ENCODE data around the gene MYH13. TPM values are rescaled to one million over a fixed set of nuclear protein-coding genes. Genes with fewer than 3 reads are reported as not detected.

Gene MYH13
- total RNA-seq, 2 experiments from 2014 or later: not detected

- H3K27me3 Mint-ChIP-seq: peaks cover 49% of the 10 kb centered on the region
- TF ChIP-seq CTCF (IDR thresholded peaks at IDR 0.05): no peak
- H3K4me1 ChIP-seq (ENCODE audit: insufficient read depth, low read length): no peaks in the 10 kb centered on the region
- ChIA-PET POLR2A (no interaction called here), CTCF (no interaction called here)
- H3K27ac ChIP-seq (ENCODE audit: low read depth in 1 of 2, low read length in 2 of 2): no peak overlapping the region
- no peaks in the 10 kb centered on the region for H3K36me3 Mint-ChIP-seq (ENCODE audit: low read depth)
- no peaks in the 10 kb centered on the region for H3K4me1 Mint-ChIP-seq (ENCODE audit: low read depth)
- H3K4me3 ChIP-seq (ENCODE audit: low read length): no peak overlapping the region
- H3K36me3 ChIP-seq (ENCODE audit: insufficient read depth, low read length): no peaks in the 10 kb centered on the region
- intact Hi-C loops (cut with DNase I, micrococcal nuclease): no loop called here
- peaks cover 3% of the 10 kb centered on the region in 2 experiments for H3K27me3 ChIP-seq (ENCODE audit: control insufficient read depth in 1 of 2, insufficient read depth in 2 of 2, low read length in 2 of 2)
- no peaks in the 10 kb centered on the region for H3K9me3 Mint-ChIP-seq
- H3K9me3 ChIP-seq (ENCODE audit: control insufficient read depth in 1 of 2, insufficient read depth in 1 of 2, low read length in 2 of 2): peaks cover 0 to 3% of the 10 kb centered on the region in 2 experiments
- DNase-seq: no peak
- no peak overlapping the region for H3K27ac Mint-ChIP-seq
- no peak for ATAC-seq (ENCODE audit: poor library complexity)
- H3K4me3 Mint-ChIP-seq: no peak overlapping the region
These were observed 82.8 kb downstream of the MYH13 start for GRCh38 chr17:10290041-10290440.

GRCh38 chr17:10286324-10286723 lies 86.5 kb downstream of the MYH13 start:
- intact Hi-C loops (cut with DNase I, micrococcal nuclease): no loop called here
- no peak for TF ChIP-seq CTCF (IDR thresholded peaks at IDR 0.05)

GRCh38 chr17:10285896-10286295 lies 86.9 kb downstream of the MYH13 start:
- Mint-ChIP-seq H3K36me3 (ENCODE audit: low read depth) (no peaks in the 10 kb centered on the region), H3K27me3 (peaks cover 30% of the 10 kb centered on the region), H3K4me1 (ENCODE audit: low read depth) (no peaks in the 10 kb centered on the region), H3K4me3 (no peak overlapping the region), H3K9me3 (no peaks in the 10 kb centered on the region), H3K27ac (no peak overlapping the region)
- Histone ChIP-seq H3K27me3 (ENCODE audit: control insufficient read depth in 1 of 2, insufficient read depth in 2 of 2, low read length in 2 of 2) (peaks cover 0 to 3% of the 10 kb centered on the region in 2 experiments), H3K4me1 (ENCODE audit: insufficient read depth, low read length) (no peaks in the 10 kb centered on the region), H3K27ac (ENCODE audit: low read depth in 1 of 2, low read length in 2 of 2) (no peak overlapping the region), H3K4me3 (ENCODE audit: low read length) (no peak overlapping the region), H3K9me3 (ENCODE audit: control insufficient read depth in 1 of 2, insufficient read depth in 1 of 2, low read length in 2 of 2) (no peaks in the 10 kb centered on the region), H3K36me3 (ENCODE audit: insufficient read depth, low read length) (no peaks in the 10 kb centered on the region)
- no peak for ATAC-seq (ENCODE audit: poor library complexity)
- TF ChIP-seq CTCF (IDR thresholded peaks at IDR 0.05): no peak
- no peak for DNase-seq
- intact Hi-C loops (cut with DNase I, micrococcal nuclease): no loop called here
- CTCF ChIA-PET: no interaction called here
- POLR2A ChIA-PET: no interaction called here

More at GRCh38 chr17:10286324-10286723, 86.5 kb downstream of the MYH13 start:
- no peaks in the 10 kb centered on the region for H3K4me1 Mint-ChIP-seq (ENCODE audit: low read depth)
- no peaks in the 10 kb centered on the region for H3K36me3 Mint-ChIP-seq (ENCODE audit: low read depth)
- H3K9me3 Mint-ChIP-seq: no peaks in the 10 kb centered on the region
- no peak overlapping the region for H3K4me3 Mint-ChIP-seq
- DNase-seq: no peak
- ChIA-PET CTCF (no interaction called here), POLR2A (no interaction called here)
- ATAC-seq (ENCODE audit: poor library complexity): no peak
- H3K4me3 ChIP-seq (ENCODE audit: low read length): no peak overlapping the region
- H3K36me3 ChIP-seq (ENCODE audit: insufficient read depth, low read length): no peaks in the 10 kb centered on the region
- H3K9me3 ChIP-seq (ENCODE audit: control insufficient read depth in 1 of 2, insufficient read depth in 1 of 2, low read length in 2 of 2): no peaks in the 10 kb centered on the region
- H3K4me1 ChIP-seq (ENCODE audit: insufficient read depth, low read length): no peaks in the 10 kb centered on the region
- H3K27me3 ChIP-seq (ENCODE audit: control insufficient read depth in 1 of 2, insufficient read depth in 2 of 2, low read length in 2 of 2): peaks cover 0 to 3% of the 10 kb centered on the region in 2 experiments
- no peak overlapping the region for H3K27ac Mint-ChIP-seq
- H3K27me3 Mint-ChIP-seq: peaks cover 35% of the 10 kb centered on the region
- no peak overlapping the region for H3K27ac ChIP-seq (ENCODE audit: low read depth in 1 of 2, low read length in 2 of 2)

Measured in CD4-positive, alpha-beta T cell (primary cell).